GM12878 (cell line): ENCODE data around the gene CFAP97D2. TPM values are rescaled to one million over a fixed set of nuclear protein-coding genes. Genes with fewer than 3 reads are reported as not detected.

Experiments
- ATAC-seq: fragments of 200-7000 bp; cut with Tn5 transposase; 3 replicates; pipeline ENCODE4 v1.9.1; 2020; ENCODE audit warnings: mild to moderate bottlenecking, moderate library complexity
- BruUV-seq: library from RNA; stranded (reverse); fragments of 400-500 nt; replicated peaks from 2 replicates; lab custom pipeline; 2021; lab: Mats Ljungman, UMichigan
- CTCF ChIA-PET: fragments of 300-600 bp; sonication (Branson Sonifier 250); formaldehyde crosslinking; extraction: SDS; loops from one replicate; lab custom pipeline; 2021; ENCODE audit warnings: inconsistent platforms; lab: Yijun Ruan, JAX
- POLR2A ChIA-PET: fragments of 350-600 bp; formaldehyde crosslinking; extraction: SDS; loops from one replicate; lab custom pipeline; 2021; ENCODE audit warnings: inconsistent platforms; lab: Charles Lee
- RAD21 ChIA-PET: fragments of 300-600 bp; sonication (Branson Sonifier 250); formaldehyde crosslinking; loops from one replicate; lab custom pipeline; 2023; ENCODE audit warnings: antibody characterized with exemption; ENCODE audit not compliant: unreplicated experiment; lab: Charles Lee
- SMC1A ChIA-PET: fragments of 300-600 bp; sonication (Branson Sonifier 250); formaldehyde crosslinking; loops from one replicate; lab custom pipeline; 2023; ENCODE audit not compliant: unreplicated experiment, uncharacterized antibody; lab: Charles Lee
- DNase-seq: peaks from one replicate; pipeline ENCODE4 v3.0.0-alpha.2; 2011; ENCODE audit warnings: low read depth, low spot score
- FAIRE-seq: peaks from 3 replicates; lab custom pipeline; 2011; peaks lifted over from hg19 to GRCh38; lab: Jason Lieb, UNC
- H2AFZ ChIP-seq: 2 replicates; pipeline ENCODE4 v1.6.0; 2011; ENCODE audit warnings: low read depth, low read length, control low read depth; ENCODE audit not compliant: control insufficient read depth
- H3K27ac ChIP-seq: 2 replicates; pipeline ENCODE4 v1.5.1; 2011; ENCODE audit warnings: control low read depth; ENCODE audit not compliant: control insufficient read depth, insufficient read depth
- H3K27me3 ChIP-seq, 2 experiments: replicated peaks in 1 of 2; 2 replicates each; pipeline versions ENCODE4 v1.6.0 to v1.6.1; 2011; ENCODE audit warnings: low read length in 1 of 2; ENCODE audit not compliant: control insufficient read depth in 2 of 2, insufficient read depth in 2 of 2
- H3K36me3 ChIP-seq, 2 experiments: 2 replicates each; pipeline ENCODE4 v1.5.1; 2011; ENCODE audit warnings: low read length in 1 of 2; ENCODE audit not compliant: control insufficient read depth in 2 of 2, insufficient read depth in 2 of 2
- H3K4me1 ChIP-seq: 2 replicates; pipeline ENCODE4 v1.6.1; 2011; ENCODE audit warnings: mild to moderate bottlenecking, low read length, moderate library complexity, mixed read lengths; ENCODE audit not compliant: control insufficient read depth, insufficient read depth
- H3K4me2 ChIP-seq: 2 replicates; pipeline ENCODE4 v1.6.0; 2011; ENCODE audit warnings: control low read depth; ENCODE audit not compliant: control insufficient read depth, insufficient read depth
- H3K4me3 ChIP-seq: fragments of 200-600 bp; sonication (generic); 2 replicates; pipeline ENCODE4 v1.5.1; 2016
- H3K79me2 ChIP-seq: 2 replicates; pipeline ENCODE4 v1.6.0; 2011; ENCODE audit warnings: low read length; ENCODE audit not compliant: control insufficient read depth, insufficient read depth
- H3K9ac ChIP-seq: 2 replicates; pipeline ENCODE4 v1.8.0; 2011; ENCODE audit warnings: low read length, control low read depth, mixed read lengths; ENCODE audit not compliant: control insufficient read depth, insufficient read depth
- H3K9me3 ChIP-seq: replicated peaks from 3 replicates; pipeline ENCODE4 v1.5.1; 2011; ENCODE audit warnings: mild to moderate bottlenecking, low read length; ENCODE audit not compliant: control insufficient read depth, insufficient read depth
- H4K20me1 ChIP-seq: 2 replicates; pipeline ENCODE4 v1.6.0; 2011; ENCODE audit not compliant: control insufficient read depth, insufficient read depth
- BCL3 ChIP-seq: IDR thresholded peaks from 2 replicates; pipeline ENCODE4 v1.6.1; 2011; ENCODE audit warnings: borderline replicate concordance, low read depth, mild to moderate bottlenecking, moderate library complexity, low read length; ENCODE audit not compliant: insufficient read depth, poor library complexity, severe bottlenecking
- CEBPB ChIP-seq, 2 experiments: fragments of 150-350 bp in 1 of 2; IDR thresholded peaks; 2 replicates each; pipeline ENCODE4 v1.6.1; 2012 to 2014; ENCODE audit warnings: low read depth in 2 of 2, low read length in 2 of 2, borderline replicate concordance in 1 of 2, inconsistent platforms in 1 of 2
- KDM1A ChIP-seq: fragments of 200-600 bp; sonication (generic); IDR thresholded peaks from 2 replicates; pipeline ENCODE4 v1.6.1; 2016; ENCODE audit warnings: borderline replicate concordance
- NFXL1 ChIP-seq: fragments of 450-650 bp; IDR thresholded peaks from 2 replicates; pipeline ENCODE4 v1.6.1; 2017; ENCODE audit warnings: antibody characterized with exemption, mild to moderate bottlenecking, borderline replicate concordance
- NR2C1 ChIP-seq: fragments of 450-650 bp; IDR thresholded peaks from 2 replicates; pipeline ENCODE4 v1.6.1; 2017; ENCODE audit warnings: antibody characterized with exemption, mild to moderate bottlenecking, moderate library complexity
- SUZ12 ChIP-seq: fragments of 200-600 bp; sonication (generic); IDR thresholded peaks from one replicate; pipeline ENCODE4 v1.6.1; 2018; ENCODE audit warnings: antibody characterized with exemption, mild to moderate bottlenecking; ENCODE audit not compliant: unreplicated experiment
- TAF1 ChIP-seq: IDR thresholded peaks from 2 replicates; pipeline ENCODE4 v1.6.1; 2011; ENCODE audit warnings: mild to moderate bottlenecking, low read depth, low read length, borderline replicate concordance
- ZNF622 ChIP-seq: fragments of 450-650 bp; IDR thresholded peaks from 2 replicates; pipeline ENCODE4 v1.6.1; 2017; ENCODE audit warnings: mild to moderate bottlenecking, inconsistent platforms
- ZSCAN29 ChIP-seq: fragments of 450-650 bp; IDR thresholded peaks from 2 replicates; pipeline ENCODE4 v1.6.1; 2017; ENCODE audit warnings: mild to moderate bottlenecking, moderate library complexity
- WGBS: methylation state at CpG from one replicate; pipeline ENCODE4 v1.1.6; 2016; ENCODE audit warnings: low lambda C conversion rate; ENCODE audit not compliant: insufficient replicate concordance, insufficient coverage; ENCODE audit errors: missing lambda C conversion rate; 5-methylcytosine and 5-hydroxymethylcytosine counted together
- in situ Hi-C: fragments of 300-500 bp; cut with MboI; formaldehyde crosslinking; loops from 9 replicates; pipeline ENCODE4 v1.14.3; 2018; ENCODE audit warnings: mixed read lengths
- intact Hi-C: fragments of 100-400 bp; cut with micrococcal nuclease; formaldehyde crosslinking; loops from one replicate; pipeline ENCODE4 v1.14.2; 2022; ENCODE audit not compliant: unreplicated experiment
- polyA plus RNA-seq, 11 experiments: library from polyadenylated mRNA; depleted of rRNA in 4 of 11; unstranded in 6 of 11; stranded (reverse) in 5 of 11; fragments of >200 nt; fragmentation: Nextera tagmentation in 4 of 11; fragmentation: Illumina TruSeq in 1 of 11; extraction: Ambion mirVana in 4 of 11; extraction: Trizol in 1 of 11; gene quantifications; 1 replicate in 1 of 11; 2 replicates in 10 of 11; pipeline versions ENCODE4 v1.2.1 to v1.2.3, GENCODE V29; 2011 to 2016; ENCODE audit warnings: inconsistent platforms in 2 of 11, missing spikeins in 2 of 11, low read depth in 1 of 11
- total RNA-seq, 4 experiments: library from RNA; depleted of rRNA in 3 of 4; stranded (reverse); fragments of >200 nt in 3 of 4; fragmentation: Illumina TruSeq in 1 of 4; extraction: Trizol in 1 of 4; gene quantifications; 2 replicates each; pipeline versions ENCODE4 v1.2.1 to v1.2.3, GENCODE V29; 2013 to 2021

CFAP97D2 gene
- total and polyA plus RNA-seq, 10 of the 15 experiments (the other 5 are each of a cell fraction or from before 2014, with no cell fraction given) = not detected

DNA sequence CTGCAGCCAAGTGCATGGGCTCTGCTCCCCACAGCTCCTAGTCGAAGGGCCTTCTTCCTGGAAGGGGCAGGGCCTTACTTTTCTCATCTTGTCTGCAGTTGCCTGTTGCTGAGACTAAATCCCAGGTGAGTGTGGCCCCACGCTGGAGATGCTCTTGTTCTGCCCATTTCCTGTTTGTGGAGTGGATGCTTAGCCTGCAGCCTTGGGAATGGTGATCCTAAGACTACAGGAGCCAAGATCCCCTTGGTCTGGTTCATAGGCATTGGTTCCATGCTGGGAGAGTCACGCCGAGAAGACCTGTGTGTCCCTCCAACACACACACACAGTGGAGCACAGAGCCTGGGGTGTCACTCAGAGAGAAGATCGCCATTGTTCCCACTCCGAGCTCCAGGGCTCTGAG lies 23.5 kb downstream of the CFAP97D2 start:
- ChIA-PET RAD21 (no interaction called here), POLR2A (no interaction called here)
- H3K4me1 ChIP-seq = no peaks in the 10 kb centered on the region

DNA sequence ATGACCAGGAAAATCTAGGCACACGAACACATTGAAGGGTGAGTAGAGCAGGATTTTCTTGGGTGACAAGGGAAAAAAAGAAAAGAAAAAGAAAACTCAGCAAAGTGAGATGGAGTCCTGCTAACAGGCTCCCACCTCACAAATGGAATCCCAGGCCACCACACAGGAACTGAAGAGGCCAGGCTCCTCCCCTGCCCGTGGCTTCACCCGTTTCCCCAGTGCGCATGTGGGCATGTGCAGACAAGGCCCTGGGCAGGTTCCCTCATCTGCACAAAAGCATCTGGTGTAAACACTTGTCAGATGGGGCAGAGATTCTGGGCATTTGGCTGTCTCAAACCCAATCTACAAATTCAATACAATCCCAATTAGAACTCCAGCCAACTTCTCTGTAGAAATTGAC lies 24.5 kb downstream of the CFAP97D2 start:
- no peak overlapping the region for H3K4me3 ChIP-seq
- H3K4me2 ChIP-seq = no peak overlapping the region
- FAIRE-seq (no peak), DNase-seq (no peak), ATAC-seq (no peak)
- peaks cover 2% of the 10 kb centered on the region; the same call in 1 of the 3 replicates for H3K9me3 ChIP-seq
- intact Hi-C loops (no loop called here), in situ Hi-C loops (no loop called here)
- no peak overlapping the region for H3K27ac ChIP-seq
- POLR2A ChIA-PET = no interaction called here
- H3K9ac ChIP-seq = no peak overlapping the region
- BruUV-seq = no TSS peak
- TF ChIP-seq NFXL1 (no peak), SUZ12 (no peak), ZSCAN29 (no peak)
- no peaks in the 10 kb centered on the region for H4K20me1 ChIP-seq
- no peaks in the 10 kb centered on the region for H3K36me3 ChIP-seq
- no peaks in the 10 kb centered on the region for H3K4me1 ChIP-seq
- RAD21 ChIA-PET = no interaction called here
- H3K27me3 ChIP-seq = no peaks in the 10 kb centered on the region
- CTCF ChIA-PET = no interaction called here
- no peak overlapping the region for H2AFZ ChIP-seq
- SMC1A ChIA-PET = no interaction called here
- WGBS = 17% methylated on average over 4 of the region's 4 CpGs
- no peaks in the 10 kb centered on the region for H3K79me2 ChIP-seq

More for the DNA sequence above, 23.5 kb downstream of the CFAP97D2 start:
- DNase-seq = no peak
- H3K4me2 ChIP-seq = no peak overlapping the region
- CTCF ChIA-PET = interaction anchor here (0.8 to 0.9 kb wide), 2 partner anchors 12 to 393 kb away, joined by 3 read pairs; no protein-coding TSS in a partner anchor
- ATAC-seq = no peak
- no peak for FAIRE-seq
- H3K27ac ChIP-seq = no peak overlapping the region
- no peaks in the 10 kb centered on the region for H3K36me3 ChIP-seq
- no peaks in the 10 kb centered on the region for H3K27me3 ChIP-seq
- TF ChIP-seq NR2C1 (no peak), KDM1A (no peak), ZNF622 (no peak), CEBPB (IDR thresholded peaks at IDR 0.05; ENCODE audit: borderline replicate concordance in 1 of 2, low read depth in 2 of 2, low read length in 2 of 2) (no peak), BCL3 (no peak), TAF1 (no peak)
- TF ChIP-seq, all 136 proteins: peak for 0
- intact Hi-C loops = no loop called here
- Histone ChIP-seq H3K4me3 (no peak overlapping the region), H4K20me1 (no peaks in the 10 kb centered on the region), H3K9me3 (peaks cover 2% of the 10 kb centered on the region; the same call in 1 of the 3 replicates), H3K79me2 (no peaks in the 10 kb centered on the region), H3K9ac (no peak overlapping the region), H2AFZ (no peak overlapping the region)
- WGBS = 32% methylated on average over 6 of the region's 6 CpGs
- SMC1A ChIA-PET = interaction anchor here (0.6 kb wide), 1 partner anchor 964 kb away, joined by 3 read pairs; no protein-coding TSS in a partner anchor
- in situ Hi-C loops = no loop called here
- no TSS peak for BruUV-seq
